WERI-Rb-1 (cell line): Measurements from ENCODE around the gene ANKMY2.

Experiments
- DNase-seq: peaks from one replicate; pipeline ENCODE4 v3.0.0-alpha.2; 2020
- H3K27ac ChIP-seq: fragments of 250-450 bp; sonication (Bioruptor Pico); 2 replicates; pipeline ENCODE4 v1.5.1; 2020; ENCODE audit warnings: mild to moderate bottlenecking, moderate library complexity
- H3K27me3 ChIP-seq: fragments of 250-450 bp; sonication (Bioruptor Pico); 2 replicates; pipeline ENCODE4 v1.5.1; 2021; ENCODE audit warnings: mild to moderate bottlenecking, low read depth, moderate library complexity; ENCODE audit not compliant: insufficient read depth, severe bottlenecking
- H3K36me3 ChIP-seq: fragments of 250-450 bp; sonication (Bioruptor Pico); 2 replicates; pipeline ENCODE4 v1.5.1; 2020; ENCODE audit warnings: mild to moderate bottlenecking, moderate library complexity
- H3K4me3 ChIP-seq: 2 replicates; pipeline ENCODE4 v1.5.1; 2011; ENCODE audit warnings: low read depth, mild to moderate bottlenecking, control low read depth, low read length
- H3K9me3 ChIP-seq: fragments of 250-450 bp; sonication (Bioruptor Pico); 2 replicates; pipeline ENCODE4 v1.5.1; 2021; ENCODE audit warnings: mild to moderate bottlenecking, moderate library complexity; ENCODE audit not compliant: severe bottlenecking
- TF ChIP-seq, protein P1 (sequence below): IDR thresholded peaks from 2 replicates; pipeline ENCODE4 v1.5.1; 2011; ENCODE audit warnings: low read depth, mild to moderate bottlenecking, control low read depth, inconsistent platforms, low read length

Gene ANKMY2

DNA sequence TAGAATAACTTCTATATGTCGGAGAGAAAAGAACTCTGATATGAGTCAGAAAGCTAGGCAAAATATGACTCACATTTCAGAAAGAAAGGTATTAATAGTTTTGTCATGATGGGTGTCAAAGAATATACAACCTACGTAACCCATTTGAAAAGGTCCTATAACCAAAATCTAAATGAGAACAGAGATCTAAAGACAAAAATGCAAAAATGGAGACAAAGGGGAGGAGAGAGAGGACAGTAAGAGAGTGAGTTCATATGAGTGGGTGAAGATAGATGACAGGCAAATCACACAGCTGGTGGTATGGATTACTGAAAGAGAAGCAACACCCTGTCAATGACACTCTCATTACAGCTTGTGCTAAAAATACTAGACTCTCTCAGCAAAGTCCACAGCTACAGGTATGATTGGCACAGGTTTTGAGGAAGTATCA is 25.6 kb downstream of the ANKMY2 start:
- H3K27ac ChIP-seq = no peak overlapping the region
- H3K36me3 ChIP-seq = peaks cover 19% of the 10 kb centered on the region
- H3K9me3 ChIP-seq = no peaks in the 10 kb centered on the region
- TF ChIP-seq, protein P1, sequence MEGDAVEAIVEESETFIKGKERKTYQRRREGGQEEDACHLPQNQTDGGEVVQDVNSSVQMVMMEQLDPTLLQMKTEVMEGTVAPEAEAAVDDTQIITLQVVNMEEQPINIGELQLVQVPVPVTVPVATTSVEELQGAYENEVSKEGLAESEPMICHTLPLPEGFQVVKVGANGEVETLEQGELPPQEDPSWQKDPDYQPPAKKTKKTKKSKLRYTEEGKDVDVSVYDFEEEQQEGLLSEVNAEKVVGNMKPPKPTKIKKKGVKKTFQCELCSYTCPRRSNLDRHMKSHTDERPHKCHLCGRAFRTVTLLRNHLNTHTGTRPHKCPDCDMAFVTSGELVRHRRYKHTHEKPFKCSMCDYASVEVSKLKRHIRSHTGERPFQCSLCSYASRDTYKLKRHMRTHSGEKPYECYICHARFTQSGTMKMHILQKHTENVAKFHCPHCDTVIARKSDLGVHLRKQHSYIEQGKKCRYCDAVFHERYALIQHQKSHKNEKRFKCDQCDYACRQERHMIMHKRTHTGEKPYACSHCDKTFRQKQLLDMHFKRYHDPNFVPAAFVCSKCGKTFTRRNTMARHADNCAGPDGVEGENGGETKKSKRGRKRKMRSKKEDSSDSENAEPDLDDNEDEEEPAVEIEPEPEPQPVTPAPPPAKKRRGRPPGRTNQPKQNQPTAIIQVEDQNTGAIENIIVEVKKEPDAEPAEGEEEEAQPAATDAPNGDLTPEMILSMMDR = no peak
- no peak for DNase-seq
- no peak overlapping the region for H3K4me3 ChIP-seq
- H3K27me3 ChIP-seq = no peaks in the 10 kb centered on the region

DNA sequence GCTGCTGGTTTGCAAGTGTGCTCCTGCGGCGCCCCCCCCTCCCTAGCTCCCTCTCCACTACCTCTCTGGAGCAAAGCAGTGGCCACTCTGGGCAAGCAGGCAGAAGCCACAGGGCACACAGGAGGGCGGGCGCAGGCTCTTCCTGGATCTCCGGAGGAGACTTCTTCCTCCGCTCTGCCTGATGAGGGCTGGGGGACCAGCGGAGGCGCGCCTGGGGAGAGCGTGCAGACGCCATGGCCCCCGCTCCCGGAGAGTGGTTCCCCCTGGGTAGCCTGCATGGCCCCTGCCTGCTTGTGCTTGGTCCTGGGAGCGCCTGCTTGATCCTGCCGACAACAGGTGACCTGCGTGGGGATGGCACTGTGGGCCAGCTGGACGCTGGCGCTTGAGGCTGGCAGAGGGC is 29.0 kb downstream of the ANKMY2 start:
- TF ChIP-seq, protein P1 = no peak
- H3K9me3 ChIP-seq = no peaks in the 10 kb centered on the region
- H3K27ac ChIP-seq = no peak overlapping the region
- peaks cover 4% of the 10 kb centered on the region for H3K36me3 ChIP-seq
- no peaks in the 10 kb centered on the region for H3K27me3 ChIP-seq
- no peak for DNase-seq
- no peak overlapping the region for H3K4me3 ChIP-seq

DNA sequence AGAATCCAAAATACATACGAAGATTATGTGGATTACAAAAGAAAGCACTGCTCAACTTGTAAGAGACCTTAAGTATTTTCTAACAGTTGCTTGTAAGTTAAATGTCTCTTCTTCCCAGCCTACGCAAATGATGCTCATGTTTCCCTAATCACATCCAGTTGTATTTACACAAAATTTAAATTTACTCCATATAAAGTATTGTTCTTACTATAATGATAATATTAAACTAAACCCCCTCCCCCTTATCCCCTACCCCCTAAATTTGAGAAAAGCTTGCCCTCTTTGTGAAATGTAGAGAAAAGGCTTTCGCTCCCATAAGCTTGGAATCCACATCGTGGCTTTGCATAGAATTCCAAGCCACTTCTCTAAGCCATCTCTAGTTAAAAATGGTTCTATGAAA is 29.4 kb downstream of the ANKMY2 start:
- Histone ChIP-seq H3K36me3 (peaks cover 4% of the 10 kb centered on the region), H3K27ac (no peak overlapping the region), H3K4me3 (no peak overlapping the region), H3K9me3 (no peaks in the 10 kb centered on the region), H3K27me3 (no peaks in the 10 kb centered on the region)
- no peak for DNase-seq
- TF ChIP-seq, protein P1 = no peak

DNA sequence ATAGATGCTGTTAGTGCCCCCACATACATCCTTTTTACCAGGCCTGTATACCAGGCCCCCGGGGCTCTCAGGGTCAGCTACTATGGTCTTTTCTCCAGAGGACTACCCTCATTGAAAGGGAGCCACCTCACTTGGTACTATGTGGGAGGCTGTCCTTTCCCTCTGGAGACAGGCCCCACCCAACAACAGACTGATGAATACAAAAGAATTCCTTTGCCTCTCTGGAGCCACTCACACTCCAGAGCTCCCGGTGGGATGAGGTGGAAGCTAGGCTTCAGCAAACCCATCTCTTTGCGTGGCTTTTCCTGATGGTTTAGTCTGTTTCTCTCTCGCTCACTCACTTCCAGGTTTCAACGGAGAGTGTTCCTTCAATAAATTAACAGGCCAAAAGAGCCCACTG is 30.3 kb downstream of the ANKMY2 start:
- H3K36me3 ChIP-seq = peaks cover 4% of the 10 kb centered on the region
- H3K27me3 ChIP-seq = no peaks in the 10 kb centered on the region
- no peak for DNase-seq
- H3K4me3 ChIP-seq = no peak overlapping the region
- no peak overlapping the region for H3K27ac ChIP-seq
- no peaks in the 10 kb centered on the region for H3K9me3 ChIP-seq
- TF ChIP-seq, protein P1 = no peak

DNA sequence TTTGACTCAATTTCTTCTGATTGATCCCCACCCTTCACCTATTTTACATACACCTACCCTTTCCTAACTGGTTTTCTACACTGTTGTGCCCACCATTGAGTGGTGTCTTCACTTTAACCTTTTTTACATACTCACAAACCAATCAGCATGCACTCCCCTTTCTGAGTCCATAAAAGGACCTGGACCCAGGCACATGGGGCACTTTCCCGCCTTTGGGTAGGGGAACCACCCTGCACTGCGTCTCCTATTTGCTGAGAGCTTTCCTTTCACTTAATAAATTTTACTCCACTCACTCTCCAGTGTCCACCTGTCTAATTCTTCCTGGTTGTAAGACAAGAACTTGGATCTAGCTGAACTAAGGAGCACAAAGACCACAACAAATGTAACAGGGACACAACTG is 33.8 kb downstream of the ANKMY2 start:
- TF ChIP-seq, protein P1 = no peak
- Histone ChIP-seq H3K9me3 (no peaks in the 10 kb centered on the region), H3K36me3 (peaks cover 8% of the 10 kb centered on the region), H3K27me3 (no peaks in the 10 kb centered on the region), H3K4me3 (no peak overlapping the region), H3K27ac (no peak overlapping the region)
- DNase-seq = no peak

DNA sequence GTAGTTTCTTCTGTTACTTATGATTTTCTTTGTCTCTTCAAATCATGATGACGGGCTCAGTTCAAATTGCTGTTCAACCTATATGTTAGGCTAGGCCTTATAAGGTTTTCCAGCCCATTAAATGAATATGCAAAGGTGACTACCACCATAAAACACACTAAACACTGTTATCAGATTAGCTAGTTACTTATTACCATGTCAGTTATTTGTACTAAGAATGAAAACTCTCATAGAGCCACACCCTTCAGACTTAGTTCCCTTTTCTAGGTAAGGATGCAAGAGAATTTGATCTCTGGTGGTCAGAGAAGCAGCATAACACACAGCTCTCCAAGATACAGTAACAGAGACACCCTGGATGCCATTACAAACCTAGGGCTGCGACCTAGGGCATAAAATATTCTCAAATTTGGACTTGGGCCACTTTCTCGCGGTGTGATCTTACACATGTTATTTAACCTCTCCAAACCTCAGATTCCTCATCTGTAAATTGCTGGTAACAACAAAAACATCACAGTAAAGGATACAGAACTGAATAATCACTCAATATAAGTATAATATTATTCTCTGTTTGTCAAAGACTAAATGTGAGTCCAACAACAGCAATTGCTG is 35.6 kb downstream of the ANKMY2 start:
- TF ChIP-seq, protein P1 = no peak
- Histone ChIP-seq H3K27ac (no peak overlapping the region), H3K27me3 (no peaks in the 10 kb centered on the region), H3K4me3 (no peak overlapping the region), H3K36me3 (peaks cover 8% of the 10 kb centered on the region; the same call in 1 of the 2 replicates), H3K9me3 (no peaks in the 10 kb centered on the region)
- DNase-seq = no peak
